Endothelial cell (in vitro differentiated cells): Measurements from ENCODE around the gene CFAP90. TPM values are rescaled to one million over a fixed set of nuclear protein-coding genes. Genes with fewer than 3 reads are reported as not detected.

ENCODE experiments used
- DNase-seq: peaks from one replicate; pipeline ENCODE4 v3.0.0; 2021; ENCODE audit warnings: low spot score
- H3K27ac Mint-ChIP-seq: one replicate; pipeline ENCODE4 v1.8.0; 2021; ENCODE audit warnings: mixed read lengths, inconsistent platforms; ENCODE audit not compliant: unreplicated experiment
- H3K27me3 Mint-ChIP-seq: one replicate; pipeline ENCODE4 v1.8.0; 2021; ENCODE audit warnings: mild to moderate bottlenecking, moderate library complexity, mixed read lengths, inconsistent platforms; ENCODE audit not compliant: unreplicated experiment
- H3K36me3 Mint-ChIP-seq: one replicate; pipeline ENCODE4 v1.8.0; 2021; ENCODE audit warnings: mild to moderate bottlenecking, low read depth, mixed read lengths, inconsistent platforms; ENCODE audit not compliant: unreplicated experiment
- H3K4me1 Mint-ChIP-seq: one replicate; pipeline ENCODE4 v1.8.0; 2021; ENCODE audit warnings: mild to moderate bottlenecking, mixed read lengths, inconsistent platforms; ENCODE audit not compliant: unreplicated experiment
- H3K4me3 Mint-ChIP-seq: one replicate; pipeline ENCODE4 v1.8.0; 2021; ENCODE audit warnings: mild to moderate bottlenecking, mixed read lengths, inconsistent platforms; ENCODE audit not compliant: unreplicated experiment
- H3K9me3 Mint-ChIP-seq: one replicate; pipeline ENCODE4 v1.8.0; 2021; ENCODE audit warnings: mixed read lengths, inconsistent platforms; ENCODE audit not compliant: unreplicated experiment
- CTCF ChIP-seq: fragments of 200-600 bp; sonication (generic); IDR thresholded peaks from one replicate; pipeline ENCODE4 v1.5.0; 2021; ENCODE audit warnings: antibody characterized with exemption; ENCODE audit not compliant: unreplicated experiment
- total RNA-seq: library from RNA; stranded (reverse); fragmentation: NEBNext Ultra II Directional; extraction: Animal tissue kit (Norgen Biotek cat#: 25700); gene quantifications from one replicate; pipeline ENCODE4 v1.2.1, GENCODE V29; 2021; ENCODE audit not compliant: unreplicated experiment

Gene CFAP90
- total RNA-seq, 1 donor from 2014 or later, result not detected

GRCh38 chr5:7801891-7802614 lies 48.9 kb downstream of the CFAP90 start:
- Mint-ChIP-seq H3K4me1 (peaks cover 6% of the 10 kb centered on the region), H3K9me3 (no peaks in the 10 kb centered on the region), H3K4me3 (no peak overlapping the region), H3K27me3 (peaks cover 11% of the 10 kb centered on the region), H3K27ac (no peak overlapping the region), H3K36me3 (no peaks in the 10 kb centered on the region)
- no peak for TF ChIP-seq CTCF
- no peak for DNase-seq

GRCh38 chr5:7795306-7795705 lies 55.6 kb downstream of the CFAP90 start:
- peaks cover 8% of the 10 kb centered on the region for H3K4me1 Mint-ChIP-seq
- no peak for DNase-seq
- H3K36me3 Mint-ChIP-seq, result no peaks in the 10 kb centered on the region
- H3K27ac Mint-ChIP-seq, result no peak overlapping the region
- no peak for TF ChIP-seq CTCF
- H3K9me3 Mint-ChIP-seq, result no peaks in the 10 kb centered on the region
- H3K4me3 Mint-ChIP-seq, result no peak overlapping the region
- H3K27me3 Mint-ChIP-seq, result peaks cover 14% of the 10 kb centered on the region

- Mint-ChIP-seq H3K4me1 (peaks cover 8% of the 10 kb centered on the region), H3K27ac (no peak overlapping the region), H3K27me3 (peaks cover 14% of the 10 kb centered on the region), H3K4me3 (no peak overlapping the region), H3K9me3 (no peaks in the 10 kb centered on the region), H3K36me3 (no peaks in the 10 kb centered on the region)
- DNase-seq, result no peak
- TF ChIP-seq CTCF, result no peak
These were observed 56.1 kb downstream of the CFAP90 start for GRCh38 chr5:7794823-7795222.

GRCh38 chr5:7794311-7794710 lies 56.6 kb downstream of the CFAP90 start:
- no peaks in the 10 kb centered on the region for H3K9me3 Mint-ChIP-seq
- no peak for DNase-seq
- peaks cover 8% of the 10 kb centered on the region for H3K4me1 Mint-ChIP-seq
- peaks cover 16% of the 10 kb centered on the region for H3K27me3 Mint-ChIP-seq
- TF ChIP-seq CTCF, result no peak
- H3K36me3 Mint-ChIP-seq, result no peaks in the 10 kb centered on the region
- no peak overlapping the region for H3K4me3 Mint-ChIP-seq
- no peak overlapping the region for H3K27ac Mint-ChIP-seq

- TF ChIP-seq CTCF, result no peak
- Mint-ChIP-seq H3K4me1 (peaks cover 8% of the 10 kb centered on the region), H3K36me3 (no peaks in the 10 kb centered on the region), H3K4me3 (no peak overlapping the region), H3K27ac (no peak overlapping the region), H3K9me3 (no peaks in the 10 kb centered on the region), H3K27me3 (peaks cover 12% of the 10 kb centered on the region)
- DNase-seq, result no peak
These were observed 57.0 kb downstream of the CFAP90 start for GRCh38 chr5:7793895-7794294.
